ENCODE results near the gene CNNM1. TPM values are rescaled to one million over a fixed set of nuclear protein-coding genes. Genes with fewer than 3 reads are reported as not detected.

Gene CNNM1
- total RNA-seq, 1 experiment from 2014 or later: not detected

GRCh38 chr10:99387541-99387940, 58.4 kb downstream of the CNNM1 start:
- BruUV-seq (replicated peaks): no TSS peak
- no peak overlapping the region for H3K4me3 ChIP-seq (replicated peaks in 1 of 2; ENCODE audit: low read depth in 1 of 2, low read length in 2 of 2)
- ATAC-seq (no peak), DNase-seq (ENCODE audit: low read depth, low spot score) (no peak)
- RAD21 ChIA-PET (ENCODE audit: low non-redundant PET in 1 of 2, low total read pairs in 2 of 2, uncharacterized antibody in 2 of 2, unreplicated experiment in 2 of 2): no interaction called here
- intact Hi-C loops (cut with micrococcal nuclease): no loop called here
- no peak overlapping the region for H3K27ac ChIP-seq (ENCODE audit: low read depth, low read length)
- POLR2A ChIA-PET: no interaction called here
- H3K9me3 ChIP-seq (ENCODE audit: control insufficient read depth in 1 of 2, insufficient read depth in 1 of 2, low read depth in 1 of 2, low read length in 2 of 2): no peaks in the 10 kb centered on the region
- peaks cover 23% of the 10 kb centered on the region for H3K27me3 ChIP-seq (ENCODE audit: insufficient read depth, low read length)
- peaks cover 0 to 8% of the 10 kb centered on the region in 2 experiments; a peak in 1 of 4 replicates for H3K4me1 ChIP-seq (ENCODE audit: control insufficient read depth in 1 of 2, insufficient read depth in 2 of 2, low read length in 2 of 2)
- H3K79me2 ChIP-seq (ENCODE audit: insufficient read depth, low read length): no peaks in the 10 kb centered on the region
- TF ChIP-seq FOSL1 (IDR thresholded peaks at IDR 0.05; ENCODE audit: low read depth): no peak
- TF ChIP-seq SRF (IDR thresholded peaks at IDR 0.05; ENCODE audit: low read depth): no peak
- no peak for TF ChIP-seq SIN3A (IDR thresholded peaks at IDR 0.05; ENCODE audit: low read depth)
- TF ChIP-seq ZFX (IDR thresholded peaks at IDR 0.05): no peak
- no peak for TF ChIP-seq CTCF (IDR thresholded peaks at IDR 0.05 in 2 of 3, conservative IDR thresholded peaks at IDR 0.05 in 1 of 3; ENCODE audit: borderline replicate concordance in 1 of 3, insufficient read depth in 1 of 3, low read depth in 2 of 3, low read length in 2 of 3)
- no peak for TF ChIP-seq YY1 (IDR thresholded peaks at IDR 0.05; ENCODE audit: extremely low read depth, insufficient replicate concordance, low read depth, low read length)
- TF ChIP-seq REST (IDR thresholded peaks at IDR 0.05; ENCODE audit: low read depth): no peak
- no peak for TF ChIP-seq TCF7L2 (IDR thresholded peaks at IDR 0.05; ENCODE audit: borderline replicate concordance, extremely low read depth, insufficient read depth, insufficient read length)
- TF ChIP-seq, protein P1, sequence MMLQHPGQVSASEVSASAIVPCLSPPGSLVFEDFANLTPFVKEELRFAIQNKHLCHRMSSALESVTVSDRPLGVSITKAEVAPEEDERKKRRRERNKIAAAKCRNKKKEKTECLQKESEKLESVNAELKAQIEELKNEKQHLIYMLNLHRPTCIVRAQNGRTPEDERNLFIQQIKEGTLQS (IDR thresholded peaks at IDR 0.05): no peak
- TF ChIP-seq POLR2AphosphoS5 (IDR thresholded peaks at IDR 0.05; ENCODE audit: low read depth, low read length): no peak
- TF ChIP-seq MAX (IDR thresholded peaks at IDR 0.05): no peak
- TF ChIP-seq ZNF274 (IDR thresholded peaks at IDR 0.05; ENCODE audit: low read depth, low read length): no peak
- no peak for TF ChIP-seq CEBPB (IDR thresholded peaks at IDR 0.05; ENCODE audit: low read depth)
- no peak for TF ChIP-seq RAD21 (IDR thresholded peaks at IDR 0.05; ENCODE audit: low read depth)
- no peak for TF ChIP-seq EZH2 (IDR thresholded peaks at IDR 0.05)
- TF ChIP-seq CBX3 (IDR thresholded peaks at IDR 0.05; ENCODE audit: low read depth): no peak
- no peak for TF ChIP-seq SP1 (IDR thresholded peaks at IDR 0.05; ENCODE audit: low read depth)
- no peak for TF ChIP-seq ELF1 (IDR thresholded peaks at IDR 0.05; ENCODE audit: borderline replicate concordance, low read depth)
- no peak for TF ChIP-seq EGR1 (IDR thresholded peaks at IDR 0.05; ENCODE audit: low read depth)
- TF ChIP-seq POLR2A (IDR thresholded peaks at IDR 0.05; ENCODE audit: borderline replicate concordance, extremely low read depth, insufficient read depth, insufficient read length): no peak
- no peaks in the 10 kb centered on the region for H4K20me1 ChIP-seq (ENCODE audit: insufficient read depth)
- no peak overlapping the region for H3K9ac ChIP-seq (ENCODE audit: low read length)
- no peaks in the 10 kb centered on the region for H3K36me3 ChIP-seq (ENCODE audit: control insufficient read depth in 1 of 2, insufficient read depth in 2 of 2, low read length in 2 of 2)
- no peak overlapping the region for H3K4me2 ChIP-seq (ENCODE audit: low read length)
- H3K9me2 ChIP-seq (ENCODE audit: insufficient read depth): no peaks in the 10 kb centered on the region
- CTCF ChIA-PET: no interaction called here
- H2AFZ ChIP-seq (ENCODE audit: low read depth, low read length, poor library complexity, severe bottlenecking): no peak overlapping the region
